HepG2 (cell line): Measurements from ENCODE around the gene KLF15. TPM values are rescaled to one million over a fixed set of nuclear protein-coding genes. Genes with fewer than 3 reads are reported as not detected.

ENCODE experiments used
- ARID4A ChIP-seq: sonication (generic); formaldehyde crosslinking; IDR thresholded peaks from 2 replicates; pipeline ENCODE4 v1.5.0; 2020; ENCODE audit warnings: mild to moderate bottlenecking, missing genetic modification reagents, borderline replicate concordance
- FOXO1 ChIP-seq: sonication (generic); formaldehyde crosslinking; IDR thresholded peaks from 2 replicates; pipeline ENCODE4 v1.4.0; 2020; ENCODE audit warnings: missing genetic modification reagents
- FOXO4 ChIP-seq: sonication (generic); formaldehyde crosslinking; conservative IDR thresholded peaks from 2 replicates; pipeline ENCODE4 v1.8.1; 2023; ENCODE audit warnings: missing genetic modification reagents
- GABPB1 ChIP-seq: IDR thresholded peaks from 2 replicates; pipeline ENCODE4 v1.6.1; 2016; ENCODE audit warnings: mild to moderate bottlenecking, missing genetic modification reagents, moderate library complexity, missing compliant biosample characterization
- HNF4A ChIP-seq: sonication (generic); formaldehyde crosslinking; IDR thresholded peaks from 2 replicates; pipeline ENCODE4 v1.4.0; 2020; ENCODE audit warnings: missing genetic modification reagents
- MTERF4 ChIP-seq: sonication (generic); formaldehyde crosslinking; IDR thresholded peaks from 2 replicates; pipeline ENCODE4 v1.8.0; 2023; ENCODE audit warnings: mild to moderate bottlenecking, missing genetic modification reagents
- NPAS2 ChIP-seq: sonication (generic); formaldehyde crosslinking; IDR thresholded peaks from 2 replicates; pipeline ENCODE4 v1.8.0; 2022; ENCODE audit warnings: mild to moderate bottlenecking, missing genetic modification reagents, borderline replicate concordance
- NRL ChIP-seq: sonication (generic); formaldehyde crosslinking; IDR thresholded peaks from 2 replicates; pipeline ENCODE4 v1.5.0; 2020; ENCODE audit warnings: missing genetic modification reagents, mild to moderate bottlenecking, moderate library complexity, borderline replicate concordance
- POLR2A ChIP-seq, 2 experiments: IDR thresholded peaks; 2 replicates each; pipeline ENCODE4 v1.6.1; 2011; ENCODE audit warnings: low read depth in 2 of 2, low read length in 2 of 2, mild to moderate bottlenecking in 1 of 2, moderate library complexity in 1 of 2; ENCODE audit not compliant: insufficient read depth in 1 of 2
- TRAFD1 ChIP-seq: sonication (generic); formaldehyde crosslinking; IDR thresholded peaks from 2 replicates; pipeline ENCODE4 v1.5.1; 2020; ENCODE audit warnings: missing genetic modification reagents, mild to moderate bottlenecking, borderline replicate concordance
- ZBTB46 ChIP-seq: sonication (generic); formaldehyde crosslinking; IDR thresholded peaks from 2 replicates; pipeline ENCODE4 v1.4.0; 2020; ENCODE audit warnings: mild to moderate bottlenecking, missing genetic modification reagents, borderline replicate concordance
- ZFX ChIP-seq: sonication (generic); formaldehyde crosslinking; IDR thresholded peaks from 2 replicates; pipeline ENCODE4 v1.4.0; 2020; ENCODE audit warnings: mild to moderate bottlenecking, low read depth, missing genetic modification reagents, moderate library complexity
- ZNF431 ChIP-seq: sonication (generic); formaldehyde crosslinking; IDR thresholded peaks from 2 replicates; pipeline ENCODE4 v1.9.0; 2022; ENCODE audit warnings: missing genetic modification reagents, low read depth, mild to moderate bottlenecking, borderline replicate concordance
- ZNF75D ChIP-seq: sonication (generic); formaldehyde crosslinking; IDR thresholded peaks from 2 replicates; pipeline ENCODE4 v1.8.1; 2023; ENCODE audit warnings: missing genetic modification reagents, mild to moderate bottlenecking, borderline replicate concordance
- polyA plus RNA-seq, 8 experiments: library from polyadenylated mRNA; depleted of rRNA in 3 of 8; stranded (reverse) in 7 of 8; unstranded in 1 of 8; fragments of >200 nt; fragmentation: Illumina TruSeq in 4 of 8; extraction: Trizol in 4 of 8; gene quantifications; 2 replicates each; pipeline versions ENCODE4 v1.2.1 to v1.2.3, GENCODE V29; 2011 to 2016; ENCODE audit warnings: low read depth in 4 of 8, missing spikeins in 1 of 8, mixed read lengths in 1 of 8; ENCODE audit not compliant: insufficient read depth in 1 of 8
- total RNA-seq, 5 experiments: library from RNA; depleted of rRNA; stranded (reverse); fragments of >200 nt; fragmentation: Illumina TruSeq; extraction: Trizol; gene quantifications; 2 replicates each; pipeline ENCODE4 v1.2.3, GENCODE V29; 2016; ENCODE audit warnings: low read depth in 1 of 5

Gene KLF15
- total and polyA plus RNA-seq, 2 of the 13 experiments (the other 11 are each of a cell fraction or from before 2014, with no cell fraction given) = 7.1 to 7.8 TPM

- TF ChIP-seq ZNF75D (CRISPR knock-in tag) (no peak), NRL (CRISPR knock-in tag) (no peak), TRAFD1 (CRISPR knock-in tag) (0 out of 2 replicates have a peak, but pooled peaks have one; percentile 39), ARID4A (peak; percentile 54; the same call in 1 of the 2 replicates), ZNF431 (CRISPR knock-in tag) (peak; percentile 83), POLR2A (IDR thresholded peaks at IDR 0.05; ENCODE audit: insufficient read depth in 1 of 2, low read depth in 2 of 2, low read length in 2 of 2) (no peak), FOXO1 (CRISPR knock-in tag) (peak; percentile 94), FOXO4 (CRISPR knock-in tag) (no peak), MTERF4 (CRISPR knock-in tag) (peak; percentile 73; the same call in 1 of the 2 replicates), GABPB1 (CRISPR knock-in tag) (peak; percentile 78), NPAS2 (CRISPR knock-in tag) (no peak), ZBTB46 (no peak), HNF4A (peak; percentile 16; the same call in 1 of the 2 replicates), ZFX (peak; percentile 71)
These were observed 32.0 kb upstream of the KLF15 start (continued) for GRCh38 chr3:126389112-126389793.
